Natural killer cell (primary cell): ENCODE measurements around the gene LDLRAD4. TPM values are rescaled to one million over a fixed set of nuclear protein-coding genes. Genes with fewer than 3 reads are reported as not detected.
"Not testable (repeated sequence)": the region's sequence is repeated elsewhere in the genome, so short reads cannot be mapped to it uniquely, and the experiment has no call there.

Source experiments
- ATAC-seq, 3 donors: fragments of 150-1000 bp in 2 of 3; fragments of 200-7000 bp in 1 of 3; cut with Tn5 transposase; 1 replicate in 1 of 3; 2 replicates in 2 of 3; pipeline ENCODE4 v1.10.0; 2021; ENCODE audit warnings: mild to moderate bottlenecking in 2 of 3, moderate library complexity in 2 of 3
- DNase-seq, 2 donors: peaks; one replicate each; pipeline versions ENCODE4 v3.0.0 to v3.0.0-alpha.2; 2013 to 2021; ENCODE audit warnings: mixed read lengths in 1 of 2
- H3K27ac ChIP-seq: one replicate; pipeline ENCODE4 v1.5.1; 2013; ENCODE audit warnings: mild to moderate bottlenecking, low read length
- H3K27me3 ChIP-seq: one replicate; pipeline ENCODE4 v1.6.1; 2013; ENCODE audit warnings: low read length; ENCODE audit not compliant: control insufficient read depth, insufficient read depth
- H3K36me3 ChIP-seq: one replicate; pipeline ENCODE4 v1.6.1; 2013; ENCODE audit warnings: low read length; ENCODE audit not compliant: control insufficient read depth, insufficient read depth
- H3K4me1 ChIP-seq: one replicate; pipeline ENCODE4 v1.6.1; 2013; ENCODE audit warnings: low read length; ENCODE audit not compliant: control insufficient read depth, insufficient read depth
- H3K4me3 ChIP-seq: one replicate; pipeline ENCODE4 v1.5.1; 2013; ENCODE audit warnings: low read length
- H3K9me3 ChIP-seq: one replicate; pipeline ENCODE4 v1.6.1; 2013; ENCODE audit warnings: low read length; ENCODE audit not compliant: control insufficient read depth, insufficient read depth
- H3K27ac Mint-ChIP-seq, 2 donors: one replicate each; pipeline ENCODE4 v1.8.0; 2022; ENCODE audit warnings: mild to moderate bottlenecking in 2 of 2, mixed read lengths in 2 of 2, moderate library complexity in 1 of 2
- H3K27me3 Mint-ChIP-seq, 2 donors: one replicate each; pipeline ENCODE4 v1.8.0; 2022; ENCODE audit warnings: low read depth in 2 of 2, mixed read lengths in 2 of 2
- H3K36me3 Mint-ChIP-seq: one replicate; pipeline ENCODE4 v1.8.0; 2022; ENCODE audit warnings: mixed read lengths
- H3K4me1 Mint-ChIP-seq, 2 donors: one replicate each; pipeline ENCODE4 v1.8.0; 2022; ENCODE audit warnings: mixed read lengths in 2 of 2
- H3K4me3 Mint-ChIP-seq: one replicate; pipeline ENCODE4 v1.8.0; 2022; ENCODE audit warnings: mild to moderate bottlenecking, moderate library complexity, mixed read lengths
- H3K9me3 Mint-ChIP-seq, 2 donors: one replicate each; pipeline ENCODE4 v1.8.0; 2022; ENCODE audit warnings: mixed read lengths in 2 of 2
- CTCF ChIP-seq: fragments of 200-600 bp; IDR thresholded peaks from one replicate; pipeline ENCODE4 v1.8.0; 2022; ENCODE audit warnings: antibody characterized with exemption
- WGBS: methylation state at CpG from one replicate; pipeline ENCODE4 v1.1.7; 2013; ENCODE audit warnings: missing lambda C conversion rate; ENCODE audit not compliant: insufficient coverage; 5-methylcytosine and 5-hydroxymethylcytosine counted together
- intact Hi-C: fragments of 100-400 bp; cut with micrococcal nuclease; formaldehyde crosslinking; loops from one replicate; pipeline ENCODE4 v1.14.2; 2022
- total RNA-seq, 4 donors: library from RNA; stranded (reverse); fragments of 120-200 nt in 1 of 4; gene quantifications; one replicate each; pipeline versions ENCODE4 v1.2.3 to v1.2.4, GENCODE V29; 2013 to 2022

Gene LDLRAD4
- total RNA-seq, 3 donors from 2014 or later (not counting 1 experiment from before 2014, with no cell fraction given), result 24.0 to 36.3 (median 29.2) TPM

GRCh38 chr18:13260935-13261640, 42.5 kb downstream of the LDLRAD4 start:
- Mint-ChIP-seq H3K27ac (no peak overlapping the region), H3K9me3 (no peaks in the 10 kb centered on the region), H3K4me1 (peaks cover 6 to 9% of the 10 kb centered on the region in 2 donors), H3K4me3 (no peak overlapping the region), H3K27me3 (peaks cover 21 to 25% of the 10 kb centered on the region in 2 donors), H3K36me3 (no peaks in the 10 kb centered on the region)
- no peak overlapping the region for H3K4me3 ChIP-seq
- H3K27me3 ChIP-seq, result no peaks in the 10 kb centered on the region
- no peak for TF ChIP-seq CTCF
- intact Hi-C loops, result no loop called here
- no peaks in the 10 kb centered on the region for H3K36me3 ChIP-seq
- WGBS, result 75% methylated on average over 11 of the region's 12 CpGs
- no peak for DNase-seq
- H3K4me1 ChIP-seq, result peaks cover 10% of the 10 kb centered on the region
- no peak overlapping the region for H3K27ac ChIP-seq
- H3K9me3 ChIP-seq, result no peaks in the 10 kb centered on the region
- ATAC-seq, result no peak

GRCh38 chr18:13261661-13262357, 43.2 kb downstream of the LDLRAD4 start:
- no peaks in the 10 kb centered on the region for H3K9me3 Mint-ChIP-seq
- H3K4me3 ChIP-seq, result no peak overlapping the region
- peaks cover 6 to 9% of the 10 kb centered on the region in 2 donors for H3K4me1 Mint-ChIP-seq
- no peaks in the 10 kb centered on the region for H3K27me3 ChIP-seq
- intact Hi-C loops, result no loop called here
- DNase-seq (peak in 1 of 2 donors; percentile 54), ATAC-seq (no peak)
- no peak for TF ChIP-seq CTCF
- no peaks in the 10 kb centered on the region for H3K36me3 ChIP-seq
- no peak overlapping the region for H3K27ac ChIP-seq
- no peak overlapping the region for H3K27ac Mint-ChIP-seq
- no peaks in the 10 kb centered on the region for H3K36me3 Mint-ChIP-seq
- H3K27me3 Mint-ChIP-seq, result peaks cover 18 to 25% of the 10 kb centered on the region in 2 donors
- 69% methylated on average over 26 of the region's 26 CpGs for WGBS
- H3K4me3 Mint-ChIP-seq, result no peak overlapping the region
- H3K4me1 ChIP-seq, result peaks cover 12% of the 10 kb centered on the region
- H3K9me3 ChIP-seq, result no peaks in the 10 kb centered on the region

GRCh38 chr18:13262358-13262680, 43.8 kb downstream of the LDLRAD4 start:
- intact Hi-C loops, H3K4me3 ChIP-seq, H3K4me1 Mint-ChIP-seq, ATAC-seq, DNase-seq, H3K27me3 ChIP-seq, H3K9me3 ChIP-seq, H3K9me3 Mint-ChIP-seq, H3K36me3 ChIP-seq, H3K27ac ChIP-seq, H3K4me3 Mint-ChIP-seq, H3K36me3 Mint-ChIP-seq, H3K27ac Mint-ChIP-seq: not testable (repeated sequence)
- H3K4me1 ChIP-seq, result peaks cover 12% of the 10 kb centered on the region
- peaks cover 18 to 25% of the 10 kb centered on the region in 2 donors for H3K27me3 Mint-ChIP-seq
- WGBS, result 94% methylated on average over 33 of the region's 33 CpGs

GRCh38 chr18:13262839-13263691, 44.5 kb downstream of the LDLRAD4 start:
- 95% methylated on average over 47 of the region's 50 CpGs for WGBS
- no peak overlapping the region for H3K4me3 ChIP-seq
- no peaks in the 10 kb centered on the region for H3K27me3 ChIP-seq
- no peak overlapping the region for H3K27ac ChIP-seq
- H3K4me1 ChIP-seq, result peaks cover 12% of the 10 kb centered on the region
- no peak overlapping the region for H3K4me3 Mint-ChIP-seq
- no peaks in the 10 kb centered on the region for H3K36me3 Mint-ChIP-seq
- no peaks in the 10 kb centered on the region for H3K9me3 ChIP-seq
- intact Hi-C loops, result no loop called here
- H3K27me3 Mint-ChIP-seq, result peaks cover 19 to 31% of the 10 kb centered on the region in 2 donors
- H3K4me1 Mint-ChIP-seq, result peaks cover 6 to 9% of the 10 kb centered on the region in 2 donors
- no peaks in the 10 kb centered on the region for H3K36me3 ChIP-seq
- no peaks in the 10 kb centered on the region for H3K9me3 Mint-ChIP-seq
- DNase-seq (no peak), ATAC-seq (no peak)
- no peak for TF ChIP-seq CTCF
- H3K27ac Mint-ChIP-seq, result no peak overlapping the region
